K562 (cell line): ENCODE measurements around the gene TENM4. TPM values are rescaled to one million over a fixed set of nuclear protein-coding genes. Genes with fewer than 3 reads are reported as not detected.

Source experiments
- ATAC-seq: fragments of 200-7000 bp; cut with Tn5 transposase; 3 replicates; pipeline ENCODE4 v1.9.1; 2020; ENCODE audit warnings: moderate library complexity
- BruUV-seq: library from RNA; stranded (reverse); fragments of 400-500 nt; replicated peaks from 2 replicates; lab custom pipeline; 2021; lab: Mats Ljungman, UMichigan
- CTCF ChIA-PET: fragments of 300-600 bp; formaldehyde crosslinking; extraction: SDS; loops from one replicate; lab custom pipeline; 2021; ENCODE audit warnings: low intra/inter-chr PET ratio; lab: Yijun Ruan, JAX
- POLR2A ChIA-PET: fragments of 300-600, 350-650 bp; sonication (Branson Sonifier 250); formaldehyde crosslinking; extraction: SDS; loops from one replicate; lab custom pipeline; 2021; ENCODE audit warnings: antibody characterized with exemption, inconsistent platforms; lab: Yijun Ruan, JAX
- DNase-seq, 4 experiments: peaks; one replicate each; pipeline versions ENCODE4 v3.0.0 to v3.0.0-alpha.2; 2011 to 2018; ENCODE audit warnings: low spot score in 3 of 4, mixed read lengths in 3 of 4; ENCODE audit errors: extremely low read depth in 1 of 4
- FAIRE-seq: peaks from 2 replicates; lab custom pipeline; 2011; peaks lifted over from hg19 to GRCh38; lab: Jason Lieb, UNC
- H2AFZ ChIP-seq: 2 replicates; pipeline ENCODE4 v1.6.0; 2011; ENCODE audit warnings: low read depth, low read length, control low read depth, inconsistent platforms
- H3K27ac ChIP-seq: fragments of 200-600 bp; 3 replicates; pipeline ENCODE4 v1.8.0; 2011; ENCODE audit warnings: low read depth, mild to moderate bottlenecking, control low read depth, inconsistent platforms, low read length, moderate library complexity, mixed read lengths; ENCODE audit errors: extremely low read depth
- H3K27me3 ChIP-seq, 2 experiments: fragments of 300-600 bp in 1 of 2; 2 replicates in 1 of 2; 3 replicates in 1 of 2; pipeline versions ENCODE4 v1.6.0 to v1.8.0; 2011; ENCODE audit warnings: inconsistent platforms in 2 of 2, low read length in 2 of 2, mild to moderate bottlenecking in 1 of 2, mixed read lengths in 1 of 2, moderate library complexity in 1 of 2; ENCODE audit not compliant: control insufficient read depth in 2 of 2, insufficient read depth in 2 of 2
- H3K36me3 ChIP-seq: fragments of 300-600 bp; 3 replicates; pipeline ENCODE4 v1.8.0; 2011; ENCODE audit warnings: mild to moderate bottlenecking, low read length, inconsistent platforms; ENCODE audit not compliant: control insufficient read depth, insufficient read depth
- H3K4me1 ChIP-seq, 2 experiments: fragments of 200-600 bp in 1 of 2; replicated peaks in 1 of 2; 2 replicates in 1 of 2; 3 replicates in 1 of 2; pipeline versions ENCODE4 v1.5.1 to v1.8.0; 2011; ENCODE audit warnings: inconsistent platforms in 2 of 2, low read length in 2 of 2, mild to moderate bottlenecking in 1 of 2, mixed read lengths in 1 of 2, moderate library complexity in 1 of 2; ENCODE audit not compliant: control insufficient read depth in 2 of 2, insufficient read depth in 2 of 2
- H3K4me2 ChIP-seq: 2 replicates; pipeline ENCODE4 v1.6.1; 2011; ENCODE audit warnings: low read length, control low read depth, inconsistent platforms, mixed read lengths; ENCODE audit not compliant: insufficient read depth
- H3K4me3 ChIP-seq: fragments of 200-600 bp; sonication (generic), shearing (Covaris generic); 2 replicates; pipeline ENCODE4 v1.5.1; 2016; ENCODE audit warnings: control low read depth, inconsistent platforms
- H3K79me2 ChIP-seq: fragments of 200-600 bp; 3 replicates; pipeline ENCODE4 v1.8.0; 2011; ENCODE audit warnings: low read length, inconsistent platforms; ENCODE audit not compliant: control insufficient read depth, insufficient read depth
- H3K9ac ChIP-seq, 2 experiments: 2 replicates each; pipeline versions ENCODE4 v1.6.0 to v1.6.1; 2011; ENCODE audit warnings: low read depth in 2 of 2, low read length in 2 of 2, control low read depth in 1 of 2, inconsistent platforms in 1 of 2, mild to moderate bottlenecking in 1 of 2, mixed read lengths in 1 of 2; ENCODE audit not compliant: insufficient read depth in 1 of 2
- H3K9me1 ChIP-seq: one replicate; pipeline ENCODE4 v1.6.0; 2011; ENCODE audit warnings: inconsistent platforms, mild to moderate bottlenecking, low read length, moderate library complexity; ENCODE audit not compliant: control insufficient read depth, insufficient read depth
- H3K9me3 ChIP-seq: replicated peaks from 2 replicates; pipeline ENCODE4 v1.5.1; 2011; ENCODE audit warnings: low read depth, low read length, inconsistent platforms; ENCODE audit not compliant: control insufficient read depth, insufficient read depth
- H4K20me1 ChIP-seq: replicated peaks from 2 replicates; pipeline ENCODE4 v1.6.1; 2011; ENCODE audit warnings: low read length, inconsistent platforms, mixed read lengths; ENCODE audit not compliant: control insufficient read depth, insufficient read depth
- ARID2 ChIP-seq: fragments of 450-650 bp; IDR thresholded peaks from 2 replicates; pipeline ENCODE4 v1.6.1; 2017; ENCODE audit warnings: antibody characterized with exemption, mild to moderate bottlenecking
- BDP1 ChIP-seq: IDR thresholded peaks from 3 replicates; pipeline ENCODE4 v1.6.1; 2011; ENCODE audit not compliant: insufficient read length, insufficient read depth
- ELF1 ChIP-seq: fragments of 200-800 bp; sonication (Bioruptor generic); IDR thresholded peaks from 2 replicates; pipeline ENCODE4 v1.6.1; 2016; ENCODE audit warnings: missing genetic modification characterization, missing compliant biosample characterization
- ELF2 ChIP-seq: fragments of 250-450 bp; sonication (Bioruptor Pico); IDR thresholded peaks from 2 replicates; pipeline ENCODE4 v1.5.0; 2021; ENCODE audit warnings: mild to moderate bottlenecking
- HMGXB4 ChIP-seq: sonication (generic); formaldehyde crosslinking; IDR thresholded peaks from 2 replicates; pipeline ENCODE4 v1.8.1; 2023; ENCODE audit warnings: mild to moderate bottlenecking, missing genetic modification reagents
- NONO ChIP-seq, 2 experiments: fragments of 200-400 bp in 1 of 2; fragments of 450-650 bp in 1 of 2; formaldehyde crosslinking in 1 of 2; IDR thresholded peaks; 2 replicates each; pipeline ENCODE4 v1.6.1; 2017; ENCODE audit warnings: low read depth in 2 of 2, mild to moderate bottlenecking in 2 of 2, moderate library complexity in 2 of 2, low read length in 1 of 2
- POLR2G ChIP-seq: fragments of 200-400 bp; formaldehyde crosslinking; IDR thresholded peaks from 2 replicates; pipeline ENCODE4 v1.6.1; 2017; ENCODE audit warnings: low read depth, mild to moderate bottlenecking, antibody characterized with exemption, low read length, moderate library complexity
- RBM15 ChIP-seq: fragments of 200-400 bp; formaldehyde crosslinking; IDR thresholded peaks from 2 replicates; pipeline ENCODE4 v1.6.1; 2018; ENCODE audit warnings: mild to moderate bottlenecking, low read length, moderate library complexity; ENCODE audit not compliant: insufficient read depth
- SMARCE1 ChIP-seq: fragments of 450-650 bp; IDR thresholded peaks from 2 replicates; pipeline ENCODE4 v1.7.1; 2016; ENCODE audit warnings: mild to moderate bottlenecking
- TAF1 ChIP-seq: IDR thresholded peaks from 2 replicates; pipeline ENCODE4 v1.6.1; 2011; ENCODE audit warnings: mild to moderate bottlenecking, low read length, moderate library complexity; ENCODE audit not compliant: insufficient read depth, control insufficient read depth, severe bottlenecking; ENCODE audit errors: extremely low read depth
- TRIM25 ChIP-seq: fragments of 450-650 bp; IDR thresholded peaks from 2 replicates; pipeline ENCODE4 v1.7.0; 2016; ENCODE audit warnings: borderline replicate concordance
- WHSC1 ChIP-seq: IDR thresholded peaks from one replicate; pipeline ENCODE4 v1.6.1; 2012; ENCODE audit warnings: low read length, control low read depth, inconsistent platforms
- XRCC5 ChIP-seq: fragments of 200-400 bp; formaldehyde crosslinking; IDR thresholded peaks from 2 replicates; pipeline ENCODE4 v1.6.1; 2017; ENCODE audit warnings: low read depth, mild to moderate bottlenecking, low read length
- ZNF24 ChIP-seq: fragments of 450-650 bp; IDR thresholded peaks from 2 replicates; pipeline ENCODE4 v1.6.1; 2016
- ZNF449 ChIP-seq: fragments of 250-450 bp; sonication (Bioruptor Pico); IDR thresholded peaks from 2 replicates; pipeline ENCODE4 v1.8.0; 2022; ENCODE audit warnings: moderate library complexity, mild to moderate bottlenecking, inconsistent platforms
- ZNF583 ChIP-seq: fragments of 250-450 bp; sonication (Bioruptor Pico); IDR thresholded peaks from 2 replicates; pipeline ENCODE4 v1.4.0; 2020
- ZNF584 ChIP-seq: fragments of 200-800 bp; sonication (Bioruptor generic); IDR thresholded peaks from 2 replicates; pipeline ENCODE4 v1.6.1; 2016; ENCODE audit warnings: low read depth, mild to moderate bottlenecking, missing genetic modification characterization, missing compliant biosample characterization
- WGBS: fragments of 100-300 bp; shearing (Covaris generic); methylation state at CpG from one replicate; pipeline ENCODE4 v1.1.6; 2016; ENCODE audit warnings: low coverage, mixed read lengths; ENCODE audit not compliant: insufficient coverage; ENCODE audit errors: missing lambda C conversion rate; 5-methylcytosine and 5-hydroxymethylcytosine counted together
- in situ Hi-C: fragments of 300-500 bp; cut with MboI; formaldehyde crosslinking; loops from 4 replicates; pipeline ENCODE4 v1.15.0; 2018; ENCODE audit warnings: inconsistent platforms, mixed read lengths
- intact Hi-C: fragments of 100-400 bp; cut with micrococcal nuclease; formaldehyde crosslinking; loops from 2 replicates; pipeline ENCODE4 v1.14.2; 2022
- polyA plus RNA-seq, 8 experiments: library from polyadenylated mRNA; depleted of rRNA in 4 of 8; stranded (reverse) in 5 of 8; unstranded in 3 of 8; fragments of >200 nt; fragmentation: Nextera tagmentation in 2 of 8; fragmentation: Illumina TruSeq in 1 of 8; extraction: Ambion mirVana in 2 of 8; extraction: Trizol in 1 of 8; gene quantifications; 2 replicates each; pipeline versions ENCODE4 v1.2.1 to v1.2.3, GENCODE V29; 2011 to 2014; ENCODE audit warnings: inconsistent platforms in 1 of 8, missing spikeins in 1 of 8
- total RNA-seq, 7 experiments: library from RNA; depleted of rRNA in 6 of 7; stranded (reverse); fragments of >200 nt in 6 of 7; fragmentation: Illumina TruSeq in 2 of 7; extraction: Trizol in 2 of 7; gene quantifications; 2 replicates each; pipeline versions ENCODE4 v1.2.1 to v1.2.3, GENCODE V29; 2011 to 2021; ENCODE audit warnings: low replicate concordance in 1 of 7
- TF ChIP-seq, protein P1 (sequence below): sonication (generic); formaldehyde crosslinking; IDR thresholded peaks from 2 replicates; pipeline ENCODE4 v1.8.0; 2022; ENCODE audit warnings: mild to moderate bottlenecking, missing genetic modification reagents

Gene TENM4
- total and polyA plus RNA-seq, 9 of the 15 experiments (the other 6 are each of a cell fraction or from before 2014, with no cell fraction given): 0.16 TPM; not detected in 8

GRCh38 chr11:78977009-78977408 is 463.8 kb downstream of the TENM4 start:
- intact Hi-C loops (no loop called here), in situ Hi-C loops (no loop called here)
- DNase-seq: no peak
- no peak overlapping the region for H3K9ac ChIP-seq
- H3K27me3 ChIP-seq: no peaks in the 10 kb centered on the region
- FAIRE-seq: no peak
- no peak overlapping the region for H2AFZ ChIP-seq
- TF ChIP-seq RBM15: no peak
- TF ChIP-seq ARID2: no peak
- no peak for TF ChIP-seq ZNF584 (CRISPR knock-in tag)
- no peak for TF ChIP-seq XRCC5
- no peak for TF ChIP-seq ELF1 (tag)
- no peak for TF ChIP-seq WHSC1
- TF ChIP-seq TAF1: no peak
- no peak for TF ChIP-seq POLR2G
- TF ChIP-seq, protein P1, sequence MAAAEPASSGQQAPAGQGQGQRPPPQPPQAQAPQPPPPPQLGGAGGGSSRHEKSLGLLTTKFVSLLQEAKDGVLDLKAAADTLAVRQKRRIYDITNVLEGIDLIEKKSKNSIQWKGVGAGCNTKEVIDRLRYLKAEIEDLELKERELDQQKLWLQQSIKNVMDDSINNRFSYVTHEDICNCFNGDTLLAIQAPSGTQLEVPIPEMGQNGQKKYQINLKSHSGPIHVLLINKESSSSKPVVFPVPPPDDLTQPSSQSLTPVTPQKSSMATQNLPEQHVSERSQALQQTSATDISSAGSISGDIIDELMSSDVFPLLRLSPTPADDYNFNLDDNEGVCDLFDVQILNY (CRISPR knock-in tag): no peak
- no peak for TF ChIP-seq ZNF583 (CRISPR knock-in tag)
- TF ChIP-seq ZNF24: no peak
- no peak for TF ChIP-seq NONO (IDR thresholded peaks at IDR 0.05; ENCODE audit: low read depth in 2 of 2, low read length in 1 of 2)
- TF ChIP-seq HMGXB4 (CRISPR knock-in tag): no peak
- TF ChIP-seq SMARCE1: no peak
- no peak for TF ChIP-seq BDP1
- TF ChIP-seq ELF2 (CRISPR knock-in tag): no peak
- no peak for TF ChIP-seq ZNF449
- no peak for TF ChIP-seq TRIM25
- H3K27ac ChIP-seq: no peak overlapping the region
- no peak overlapping the region for H3K4me2 ChIP-seq
- no peaks in the 10 kb centered on the region for H3K4me1 ChIP-seq
- WGBS: 7% methylated on average over 3 of the region's 3 CpGs
- H3K9me1 ChIP-seq: no peaks in the 10 kb centered on the region
- H3K79me2 ChIP-seq: no peaks in the 10 kb centered on the region
- POLR2A ChIA-PET: interaction anchor here (0.6 kb wide), 1 partner anchor 14 kb away, joined by 3 read pairs; no protein-coding TSS in a partner anchor
- CTCF ChIA-PET: no interaction called here
- no peaks in the 10 kb centered on the region for H3K36me3 ChIP-seq
- H3K4me3 ChIP-seq: no peak overlapping the region
- ATAC-seq: no peak
- no peaks in the 10 kb centered on the region for H4K20me1 ChIP-seq
- no peaks in the 10 kb centered on the region for H3K9me3 ChIP-seq
- BruUV-seq: no TSS peak
